ENCODE measurements around the gene AOPEP. TPM values are rescaled to one million over a fixed set of nuclear protein-coding genes. Genes with fewer than 3 reads are reported as not detected.

AOPEP gene
- total and polyA plus RNA-seq, 2 of the 13 experiments (the other 11 are each of a cell fraction or from before 2014, with no cell fraction given) = 22.2 to 41.6 TPM

- TF ChIP-seq ZNF597 (CRISPR knock-in tag; IDR thresholded peaks at IDR 0.05) (no peak), PAWR (CRISPR knock-in tag; IDR thresholded peaks at IDR 0.05; ENCODE audit: borderline replicate concordance) (no peak), BRCA1 (CRISPR knock-in tag; IDR thresholded peaks at IDR 0.05) (no peak), LBX2 (CRISPR knock-in tag; IDR thresholded peaks at IDR 0.05; ENCODE audit: borderline replicate concordance) (no peak), HBP1 (CRISPR knock-in tag; IDR thresholded peaks at IDR 0.05; ENCODE audit: low read depth) (no peak), ZNF562 (CRISPR knock-in tag; IDR thresholded peaks at IDR 0.05; ENCODE audit: borderline replicate concordance) (no peak), MBNL3 (CRISPR knock-in tag; conservative IDR thresholded peaks at IDR 0.05) (no peak), AGO1 (IDR thresholded peaks at IDR 0.05; ENCODE audit: low read depth, low read length, poor library complexity, severe bottlenecking) (no peak), ZNF10 (CRISPR knock-in tag; IDR thresholded peaks at IDR 0.05; ENCODE audit: borderline replicate concordance, low read depth) (no peak), ZBTB7B (CRISPR knock-in tag; IDR thresholded peaks at IDR 0.05) (no peak; the same call in 1 of the 2 replicates), ZNF446 (CRISPR knock-in tag; IDR thresholded peaks at IDR 0.05) (no peak), XRCC5 (optimal IDR thresholded peaks at IDR 0.05; ENCODE audit: low read length) (peak; percentile 39), TAF15 (IDR thresholded peaks at IDR 0.05; ENCODE audit: low read depth, low read length, poor library complexity, severe bottlenecking) (no peak), ISL2 (CRISPR knock-in tag; IDR thresholded peaks at IDR 0.05) (0 out of 2 replicates have a peak, but pooled peaks have one; percentile 43), ATRX (CRISPR knock-in tag; IDR thresholded peaks at IDR 0.05; ENCODE audit: borderline replicate concordance) (no peak), HNF4A (CRISPR knock-in tag; IDR thresholded peaks at IDR 0.05) (peak; percentile 69)
These were observed 344.1 kb downstream of the AOPEP start (continued) for GRCh38 chr9:95070549-95071021.
